Stimulated activated CD8-positive, alpha-beta memory T cell treated with anti-CD3 and anti-CD28 coated beads, Interleukin-7, amount 100 ng/mL, for 4 hours (primary cell): ENCODE results near the gene MRNIP.
"Not testable (repeated sequence)": the region's sequence is repeated elsewhere in the genome, so short reads cannot be mapped to it uniquely, and the experiment has no call there.

Experiments used
- DNase-seq, 2 donors: peaks; one replicate each; pipeline ENCODE4 v3.0.0-alpha.2; 2020; ENCODE audit warnings: low read depth in 2 of 2

The MRNIP gene

GRCh38 chr5:179793468-179794139, 65.0 kb downstream of the MRNIP start, which contains the start of gene LTC4S:
Gene LTC4S, plus strand, starts transcription at chr5:179793986. Its CDS starts 95 bp downstream, at chr5:179794081.
- DNase-seq: peak in 1 of 2 donors; percentile 31

DNA sequence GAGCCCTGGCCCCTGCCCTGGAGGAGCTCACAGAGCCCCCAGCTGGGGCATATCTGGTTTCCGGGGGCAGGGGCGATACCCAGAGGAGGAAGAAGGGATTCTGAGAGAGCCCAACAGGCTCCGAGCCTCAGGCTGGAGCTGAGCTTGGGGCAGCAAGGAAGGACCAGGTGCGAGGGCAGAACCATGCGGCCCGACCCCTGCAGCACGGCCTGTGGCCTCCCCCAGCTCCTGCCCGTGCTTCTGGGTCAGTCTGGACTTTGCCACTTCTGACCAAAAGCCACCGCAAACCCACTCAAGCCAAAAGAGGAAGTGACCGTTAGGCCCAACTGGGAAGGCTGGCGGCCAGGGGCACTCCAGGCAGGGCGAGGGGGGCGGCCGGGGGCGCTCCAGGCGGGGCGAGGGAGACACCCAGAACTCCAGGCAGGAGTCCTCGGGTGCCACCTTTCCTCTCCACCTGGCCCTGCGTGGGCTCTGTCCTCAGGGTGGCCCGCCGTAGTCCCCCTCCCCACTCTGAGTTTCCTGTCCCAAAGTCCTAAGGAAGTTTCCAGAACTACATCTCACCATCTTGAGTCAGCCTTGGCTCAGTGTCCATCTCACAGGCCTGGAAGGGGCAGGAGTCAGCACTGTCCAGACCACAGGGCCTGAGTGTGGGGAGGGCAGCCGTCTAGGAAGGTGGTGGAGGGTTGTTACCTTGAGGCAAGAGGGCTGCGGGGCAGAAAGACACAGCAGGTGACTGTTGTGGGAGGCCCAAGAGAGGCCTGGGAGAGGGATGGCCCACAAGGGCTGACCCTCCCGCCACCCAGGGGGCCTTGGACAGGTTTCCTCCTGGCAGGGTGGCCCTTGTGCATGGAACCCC, 65.8 kb downstream of the MRNIP start:
- no peak for DNase-seq

DNA sequence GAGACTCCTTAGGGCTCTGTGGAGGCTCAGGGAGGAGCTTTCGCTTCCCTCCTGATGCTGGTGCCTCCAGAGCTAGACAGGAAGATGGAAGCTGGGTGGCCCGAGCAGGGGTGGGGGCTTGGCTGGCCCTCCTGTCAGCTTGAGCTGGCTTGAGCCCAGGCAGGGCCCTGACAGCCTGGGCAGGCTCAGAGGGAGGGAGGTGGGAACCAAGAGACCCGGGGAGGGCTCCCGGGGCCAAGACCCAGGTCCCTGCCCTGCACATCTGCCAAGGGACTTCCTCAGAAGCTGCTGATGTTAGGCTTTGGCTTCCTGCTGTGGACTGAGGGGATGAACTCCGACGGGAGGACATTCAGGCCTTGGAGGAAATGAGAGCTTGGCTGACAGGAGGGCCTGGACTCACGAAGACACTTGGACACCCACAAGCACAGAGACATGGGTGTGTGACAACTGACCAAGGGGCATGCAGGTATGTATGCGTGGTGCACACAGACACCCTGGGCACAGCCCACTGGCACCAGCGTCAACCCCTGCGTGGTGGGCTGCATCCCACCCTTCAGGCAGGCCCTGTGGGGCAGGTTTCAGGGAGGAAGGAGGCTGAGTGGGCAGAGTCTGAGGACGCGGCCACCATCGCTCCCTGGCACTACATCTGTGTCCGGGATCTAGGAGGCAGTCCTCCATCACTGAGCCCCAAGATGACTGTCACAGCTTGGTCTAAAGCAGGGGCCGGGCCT, 66.6 kb downstream of the MRNIP start:
- DNase-seq: no peak

DNA sequence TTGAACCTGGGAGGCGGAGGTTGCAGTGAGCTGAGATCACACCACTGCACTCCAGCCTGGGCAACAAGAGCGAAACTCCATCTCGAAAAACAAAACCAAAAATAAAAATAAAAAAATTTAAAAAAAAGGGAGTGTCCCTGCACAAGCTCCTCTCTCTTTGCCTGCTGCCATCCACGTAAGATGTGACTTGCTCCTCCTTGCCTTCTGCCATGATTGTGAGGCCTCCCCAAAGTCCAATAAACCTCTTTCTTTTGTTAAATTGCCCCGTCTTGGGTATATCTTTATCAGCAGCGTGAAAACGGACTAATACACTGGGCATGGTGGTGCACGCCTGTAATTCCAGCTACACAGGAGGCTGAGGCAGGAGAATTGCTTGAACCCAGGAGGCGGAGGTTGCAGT, 69.3 kb downstream of the MRNIP start:
- not testable (repeated sequence) for DNase-seq

DNA sequence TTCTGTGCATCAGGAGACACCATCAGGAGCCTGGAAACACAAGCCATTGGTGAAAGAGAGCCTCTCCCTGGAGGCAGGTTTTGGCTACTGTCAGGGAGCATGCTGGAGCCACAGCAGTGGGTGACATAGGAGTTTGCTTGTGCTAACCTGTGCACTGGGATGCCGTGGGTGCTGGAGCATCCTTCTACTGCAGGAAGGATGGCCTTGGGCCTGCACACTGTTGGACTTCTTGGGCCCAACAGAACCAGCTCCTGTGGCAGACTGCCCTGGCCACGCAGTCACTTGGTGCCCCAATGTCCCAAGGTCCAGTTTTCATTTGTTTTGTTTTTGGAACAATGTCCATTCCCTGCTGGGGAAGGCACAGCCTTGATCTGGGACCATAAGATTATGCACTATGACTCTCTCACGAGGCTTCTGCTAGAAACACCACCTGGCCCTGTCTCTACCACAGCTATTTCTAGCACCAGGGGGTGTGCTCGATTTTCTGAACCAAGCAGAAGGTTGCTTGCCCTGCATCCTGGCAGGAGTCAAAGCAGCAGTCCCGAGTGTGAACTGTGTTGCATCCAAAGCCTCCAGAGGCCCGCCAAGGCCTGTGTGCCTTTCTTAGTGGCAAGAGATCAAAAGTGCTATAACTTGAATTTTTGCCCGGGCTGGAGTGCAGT, 70.3 kb downstream of the MRNIP start:
- DNase-seq: no peak
